ENCODE measurements around the gene LETM1. TPM values are rescaled to one million over a fixed set of nuclear protein-coding genes. Genes with fewer than 3 reads are reported as not detected.

LETM1 gene
- total RNA-seq, 2 donors from 2014 or later = 28.2 to 40.3 TPM

DNA sequence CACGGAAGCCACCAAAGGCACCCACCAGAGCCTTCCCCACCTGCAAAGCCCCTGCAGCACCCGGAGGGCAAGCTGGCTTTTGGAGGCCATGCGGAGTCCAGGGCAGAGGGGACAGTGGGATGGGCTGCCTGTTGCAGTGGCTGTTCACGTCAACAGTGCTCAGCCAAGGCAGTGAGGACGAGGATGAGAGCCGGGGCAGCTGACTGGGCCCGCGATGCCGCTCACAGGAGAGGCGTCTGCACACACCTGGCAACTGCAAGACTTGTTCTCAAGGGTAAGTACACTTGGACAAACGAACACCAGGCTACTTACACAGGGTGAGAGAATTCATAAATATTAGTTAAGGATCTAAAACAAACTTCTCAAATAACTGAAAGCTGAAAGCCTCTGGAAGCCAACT is 43.2 kb downstream of the LETM1 start:
- H3K27me3 Mint-ChIP-seq (ENCODE audit: low read depth) = no peaks in the 10 kb centered on the region
- H3K9me3 Mint-ChIP-seq = no peaks in the 10 kb centered on the region
- H3K36me3 Mint-ChIP-seq (ENCODE audit: insufficient read depth in 2 of 2) = peaks cover 0 to 2% of the 10 kb centered on the region in 2 donors
- no peak overlapping the region for H3K27ac Mint-ChIP-seq
- no peak overlapping the region for H3K4me3 Mint-ChIP-seq
- DNase-seq = no peak
- ATAC-seq (replicated peaks in 1 of 2) = no peak
- H3K4me1 Mint-ChIP-seq (ENCODE audit: low read depth) = no peaks in the 10 kb centered on the region

DNA sequence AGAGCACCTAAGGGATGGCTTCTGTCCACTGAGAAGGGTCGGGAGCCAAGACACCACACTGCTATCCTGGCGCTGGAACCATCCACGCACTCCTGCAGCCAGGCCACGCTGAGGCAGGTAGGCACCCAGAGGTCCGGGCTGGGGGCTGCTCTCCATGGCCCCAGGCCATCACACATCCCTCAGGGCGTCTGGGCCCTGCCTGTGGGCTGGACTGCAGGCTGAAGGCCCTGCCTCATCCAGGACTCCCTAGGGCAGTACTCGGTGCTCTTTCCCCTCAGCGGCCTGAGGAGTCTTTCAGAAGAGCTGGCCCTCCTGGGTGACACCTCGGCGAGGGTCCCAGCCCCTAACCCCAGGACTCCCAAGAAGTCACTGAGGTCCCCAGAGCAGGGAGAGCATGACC is 45.2 kb downstream of the LETM1 start:
- H3K4me3 Mint-ChIP-seq = no peak overlapping the region
- no peaks in the 10 kb centered on the region for H3K4me1 Mint-ChIP-seq (ENCODE audit: low read depth)
- DNase-seq (no peak), ATAC-seq (replicated peaks in 1 of 2) (no peak)
- no peaks in the 10 kb centered on the region for H3K27me3 Mint-ChIP-seq (ENCODE audit: low read depth)
- no peak overlapping the region for H3K27ac Mint-ChIP-seq
- peaks cover 0 to 2% of the 10 kb centered on the region in 2 donors for H3K36me3 Mint-ChIP-seq (ENCODE audit: insufficient read depth in 2 of 2)
- H3K9me3 Mint-ChIP-seq = no peaks in the 10 kb centered on the region

DNA sequence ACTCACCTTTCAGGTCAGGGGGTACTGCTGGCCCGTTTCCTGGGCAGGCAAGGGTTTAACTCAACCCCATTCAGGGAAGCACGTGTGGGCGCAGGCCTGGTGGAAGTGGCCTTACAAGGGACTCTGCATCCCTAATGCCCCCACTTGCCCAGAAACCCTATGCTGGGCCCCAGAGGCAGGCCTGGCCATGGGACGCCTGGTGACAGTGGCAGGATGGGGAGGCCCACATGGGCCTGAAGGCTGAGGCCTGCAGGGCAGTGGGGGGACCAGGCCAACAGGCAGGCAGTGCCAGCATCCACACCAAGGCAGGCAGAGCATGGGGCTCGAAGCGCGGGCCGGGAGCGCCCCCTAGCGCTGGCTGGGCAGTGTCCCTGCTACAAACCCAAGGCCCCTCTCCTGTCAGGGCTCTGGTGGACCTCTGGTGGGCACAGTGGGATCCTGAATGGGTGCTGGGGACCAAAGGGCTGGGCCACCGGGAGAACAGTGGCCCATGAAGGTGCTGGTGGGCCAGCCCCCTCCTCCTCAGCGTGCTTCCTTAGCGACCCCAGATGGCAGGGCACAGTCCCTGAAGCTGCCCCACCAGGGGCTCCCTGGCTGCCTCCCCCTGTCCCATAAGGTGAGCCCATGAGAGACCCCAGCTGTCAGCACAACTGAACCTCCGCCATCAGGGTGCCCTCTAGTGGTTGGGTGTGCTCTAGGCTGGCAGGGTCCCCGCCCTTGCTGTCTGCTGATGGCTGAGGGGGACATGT is 46.0 kb downstream of the LETM1 start:
- Mint-ChIP-seq H3K4me3 (no peak overlapping the region), H3K36me3 (ENCODE audit: insufficient read depth in 2 of 2) (peaks cover 0 to 2% of the 10 kb centered on the region in 2 donors), H3K27me3 (ENCODE audit: low read depth) (no peaks in the 10 kb centered on the region), H3K4me1 (ENCODE audit: low read depth) (no peaks in the 10 kb centered on the region), H3K9me3 (no peaks in the 10 kb centered on the region), H3K27ac (no peak overlapping the region)
- DNase-seq (peak; percentile 74 to 84), ATAC-seq (replicated peaks in 1 of 2) (peak; percentile 87 to 89)

DNA sequence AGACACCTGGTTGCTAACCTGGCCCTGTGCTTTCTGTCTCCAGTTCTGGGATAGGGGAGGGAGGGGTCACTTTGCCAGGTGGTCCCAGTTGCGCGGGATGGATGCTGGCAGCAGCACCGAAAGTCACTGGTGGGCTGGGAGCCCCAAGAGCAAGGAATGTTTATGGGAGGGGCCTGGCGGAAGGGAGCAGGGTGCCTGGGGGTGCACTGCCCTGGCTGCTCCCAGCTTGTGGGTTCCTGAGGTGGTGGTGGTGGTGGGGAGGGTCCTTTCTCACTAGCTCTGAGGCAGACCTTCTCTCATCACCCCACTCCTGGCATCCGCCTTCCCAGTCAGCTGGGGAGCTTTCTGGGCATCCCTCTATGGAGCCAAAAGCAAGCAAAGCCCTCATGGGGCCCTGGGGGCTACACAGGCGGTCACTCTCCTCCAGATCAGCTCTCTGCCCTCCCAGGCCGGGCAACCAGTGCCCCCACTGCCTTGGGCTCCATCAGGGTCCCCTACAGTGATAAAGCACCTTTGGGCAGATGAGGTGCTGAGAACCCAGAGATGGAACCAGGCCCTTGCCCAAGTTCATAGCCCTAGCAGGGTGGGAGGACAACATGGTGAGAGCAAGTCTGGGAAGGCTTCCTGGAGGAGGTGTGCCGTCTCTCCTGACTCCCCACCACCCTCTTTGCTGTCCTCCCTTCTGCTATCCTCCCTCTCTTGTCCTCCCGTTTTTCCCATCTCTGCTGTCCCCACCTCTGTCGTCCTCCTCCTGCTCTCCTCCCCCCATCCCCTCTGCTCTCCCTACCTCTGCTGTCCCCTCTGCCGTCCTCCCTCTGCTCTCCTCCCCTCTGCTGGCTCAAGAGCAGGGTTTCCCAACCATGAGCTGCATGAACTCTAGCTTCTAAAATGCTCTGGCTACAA is 46.9 kb downstream of the LETM1 start:
- ATAC-seq (replicated peaks in 1 of 2) (no peak), DNase-seq (no peak)
- no peaks in the 10 kb centered on the region for H3K9me3 Mint-ChIP-seq
- H3K27ac Mint-ChIP-seq = no peak overlapping the region
- peaks cover 0 to 1% of the 10 kb centered on the region in 2 donors for H3K36me3 Mint-ChIP-seq (ENCODE audit: insufficient read depth in 2 of 2)
- H3K4me3 Mint-ChIP-seq = no peak overlapping the region
- H3K27me3 Mint-ChIP-seq (ENCODE audit: low read depth) = no peaks in the 10 kb centered on the region
- H3K4me1 Mint-ChIP-seq (ENCODE audit: low read depth) = no peaks in the 10 kb centered on the region

DNA sequence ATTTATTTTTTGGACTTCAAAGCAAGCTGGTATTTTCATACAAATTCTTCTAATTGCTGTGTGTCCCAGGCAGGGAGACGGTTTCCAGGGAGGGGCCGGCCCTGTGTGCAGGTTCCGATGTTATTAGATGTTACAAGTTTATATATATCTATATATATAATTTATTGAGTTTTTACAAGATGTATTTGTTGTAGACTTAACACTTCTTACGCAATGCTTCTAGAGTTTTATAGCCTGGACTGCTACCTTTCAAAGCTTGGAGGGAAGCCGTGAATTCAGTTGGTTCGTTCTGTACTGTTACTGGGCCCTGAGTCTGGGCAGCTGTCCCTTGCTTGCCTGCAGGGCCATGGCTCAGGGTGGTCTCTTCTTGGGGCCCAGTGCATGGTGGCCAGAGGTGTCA is 47.6 kb downstream of the LETM1 start:
- H3K4me3 Mint-ChIP-seq = no peak overlapping the region
- DNase-seq = no peak
- H3K9me3 Mint-ChIP-seq = no peaks in the 10 kb centered on the region
- peaks cover 0 to 1% of the 10 kb centered on the region in 2 donors for H3K36me3 Mint-ChIP-seq (ENCODE audit: insufficient read depth in 2 of 2)
- no peak overlapping the region for H3K27ac Mint-ChIP-seq
- H3K27me3 Mint-ChIP-seq (ENCODE audit: low read depth) = no peaks in the 10 kb centered on the region
- H3K4me1 Mint-ChIP-seq (ENCODE audit: low read depth) = no peaks in the 10 kb centered on the region
- no peak for ATAC-seq (replicated peaks in 1 of 2)

DNA sequence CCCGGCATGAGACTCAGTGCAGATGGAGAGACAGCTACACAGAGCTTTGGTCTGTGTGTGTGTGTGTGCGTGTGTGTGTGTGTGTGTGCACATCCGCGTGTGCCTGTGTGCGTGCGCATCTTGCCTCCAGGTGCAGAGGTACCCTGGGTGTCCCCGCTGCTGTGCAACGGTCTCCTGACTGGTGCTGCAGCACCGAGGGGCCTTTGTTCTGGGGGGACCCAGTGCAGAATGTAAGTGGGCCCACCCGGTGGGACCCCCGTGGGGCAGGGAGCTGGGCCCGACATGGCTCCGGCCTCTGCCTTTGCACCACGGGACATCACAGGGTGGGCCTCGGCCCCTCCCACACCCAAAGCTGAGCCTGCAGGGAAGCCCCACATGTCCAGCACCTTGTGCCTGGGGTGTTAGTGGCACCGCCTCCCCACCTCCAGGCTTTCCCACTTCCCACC is 48.6 kb downstream of the LETM1 start:
- peaks cover 0 to 1% of the 10 kb centered on the region in 2 donors for H3K36me3 Mint-ChIP-seq (ENCODE audit: insufficient read depth in 2 of 2)
- H3K9me3 Mint-ChIP-seq = no peaks in the 10 kb centered on the region
- DNase-seq (no peak), ATAC-seq (replicated peaks in 1 of 2) (no peak)
- H3K4me1 Mint-ChIP-seq (ENCODE audit: low read depth) = no peaks in the 10 kb centered on the region
- no peak overlapping the region for H3K4me3 Mint-ChIP-seq
- no peaks in the 10 kb centered on the region for H3K27me3 Mint-ChIP-seq (ENCODE audit: low read depth)
- no peak overlapping the region for H3K27ac Mint-ChIP-seq

DNA sequence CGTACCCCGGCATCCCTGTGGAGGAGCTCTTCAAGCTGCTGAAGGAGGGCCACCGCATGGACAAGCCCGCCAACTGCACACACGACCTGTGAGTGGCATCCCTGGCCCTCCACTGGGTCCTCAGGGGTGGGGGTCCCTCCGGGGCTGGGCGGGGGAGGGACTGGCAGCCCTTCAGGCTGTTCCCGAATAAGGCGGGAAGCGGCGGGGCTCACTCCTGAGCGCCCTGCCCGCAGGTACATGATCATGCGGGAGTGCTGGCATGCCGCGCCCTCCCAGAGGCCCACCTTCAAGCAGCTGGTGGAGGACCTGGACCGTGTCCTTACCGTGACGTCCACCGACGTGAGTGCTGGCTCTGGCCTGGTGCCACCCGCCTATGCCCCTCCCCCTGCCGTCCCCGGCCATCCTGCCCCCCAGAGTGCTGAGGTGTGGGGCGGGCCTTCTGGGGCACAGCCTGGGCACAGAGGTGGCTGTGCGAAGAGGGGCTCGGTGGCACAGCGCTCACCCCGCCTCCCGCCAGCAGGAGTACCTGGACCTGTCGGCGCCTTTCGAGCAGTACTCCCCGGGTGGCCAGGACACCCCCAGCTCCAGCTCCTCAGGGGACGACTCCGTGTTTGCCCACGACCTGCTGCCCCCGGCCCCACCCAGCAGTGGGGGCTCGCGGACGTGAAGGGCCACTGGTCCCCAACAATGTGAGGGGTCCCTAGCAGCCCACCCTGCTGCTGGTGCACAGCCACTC is 49.2 kb downstream of the LETM1 start:
- ATAC-seq (replicated peaks in 1 of 2) (no peak), DNase-seq (no peak)
- Mint-ChIP-seq H3K4me3 (no peak overlapping the region), H3K4me1 (ENCODE audit: low read depth) (no peaks in the 10 kb centered on the region), H3K27ac (no peak overlapping the region), H3K9me3 (no peaks in the 10 kb centered on the region), H3K27me3 (ENCODE audit: low read depth) (no peaks in the 10 kb centered on the region), H3K36me3 (ENCODE audit: insufficient read depth in 2 of 2) (no peaks in the 10 kb centered on the region)

DNA sequence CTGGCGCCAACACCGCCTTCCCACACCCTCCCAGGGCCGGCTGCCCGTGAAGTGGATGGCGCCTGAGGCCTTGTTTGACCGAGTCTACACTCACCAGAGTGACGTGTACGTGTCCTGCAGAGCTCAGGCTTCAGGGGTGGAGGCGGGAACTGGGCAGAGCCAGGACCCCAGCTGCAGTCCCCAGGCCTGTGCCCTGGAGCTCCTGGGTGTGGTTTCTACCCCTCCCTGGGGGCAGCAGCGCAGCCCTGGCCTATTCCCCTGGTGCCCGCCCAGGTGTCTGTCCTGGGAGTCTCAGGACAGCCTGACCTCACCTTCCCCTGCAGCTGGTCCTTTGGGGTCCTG is 49.8 kb downstream of the LETM1 start:
- Mint-ChIP-seq H3K4me3 (no peak overlapping the region), H3K27me3 (ENCODE audit: low read depth) (no peaks in the 10 kb centered on the region)

DNA sequence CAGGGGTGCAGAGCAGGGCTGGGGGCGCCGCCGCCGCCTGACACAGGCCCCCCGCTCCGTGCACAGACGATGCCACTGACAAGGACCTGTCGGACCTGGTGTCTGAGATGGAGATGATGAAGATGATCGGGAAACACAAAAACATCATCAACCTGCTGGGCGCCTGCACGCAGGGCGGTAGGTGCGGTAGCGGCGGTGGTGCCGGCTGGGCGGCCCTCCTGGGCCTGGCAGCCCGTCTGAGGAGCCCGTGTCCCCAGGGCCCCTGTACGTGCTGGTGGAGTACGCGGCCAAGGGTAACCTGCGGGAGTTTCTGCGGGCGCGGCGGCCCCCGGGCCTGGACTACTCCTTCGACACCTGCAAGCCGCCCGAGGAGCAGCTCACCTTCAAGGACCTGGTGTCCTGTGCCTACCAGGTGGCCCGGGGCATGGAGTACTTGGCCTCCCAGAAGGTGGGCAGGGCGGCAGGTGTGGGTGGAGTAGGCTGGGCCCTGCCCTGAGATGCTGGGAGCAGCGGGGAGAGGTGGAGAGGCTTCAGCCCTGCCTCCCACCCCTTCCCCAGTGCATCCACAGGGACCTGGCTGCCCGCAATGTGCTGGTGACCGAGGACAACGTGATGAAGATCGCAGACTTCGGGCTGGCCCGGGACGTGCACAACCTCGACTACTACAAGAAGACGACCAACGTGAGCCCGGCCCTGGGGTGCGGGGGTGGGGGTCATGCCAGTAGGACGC is 50.3 kb downstream of the LETM1 start:
- no peaks in the 10 kb centered on the region for H3K27me3 Mint-ChIP-seq (ENCODE audit: low read depth)
- H3K4me3 Mint-ChIP-seq = no peak overlapping the region
- DNase-seq (no peak), ATAC-seq (replicated peaks in 1 of 2) (no peak)
- H3K4me1 Mint-ChIP-seq (ENCODE audit: low read depth) = no peaks in the 10 kb centered on the region
- H3K9me3 Mint-ChIP-seq = no peaks in the 10 kb centered on the region
- H3K27ac Mint-ChIP-seq = no peak overlapping the region
- H3K36me3 Mint-ChIP-seq (ENCODE audit: insufficient read depth in 2 of 2) = no peaks in the 10 kb centered on the region

More for the DNA sequence above, 49.8 kb downstream of the LETM1 start:
- no peaks in the 10 kb centered on the region for H3K4me1 Mint-ChIP-seq (ENCODE audit: low read depth)
- no peaks in the 10 kb centered on the region for H3K36me3 Mint-ChIP-seq (ENCODE audit: insufficient read depth in 2 of 2)
- ATAC-seq (replicated peaks in 1 of 2) = no peak
- no peak overlapping the region for H3K27ac Mint-ChIP-seq
- no peaks in the 10 kb centered on the region for H3K9me3 Mint-ChIP-seq
- DNase-seq = no peak

DNA sequence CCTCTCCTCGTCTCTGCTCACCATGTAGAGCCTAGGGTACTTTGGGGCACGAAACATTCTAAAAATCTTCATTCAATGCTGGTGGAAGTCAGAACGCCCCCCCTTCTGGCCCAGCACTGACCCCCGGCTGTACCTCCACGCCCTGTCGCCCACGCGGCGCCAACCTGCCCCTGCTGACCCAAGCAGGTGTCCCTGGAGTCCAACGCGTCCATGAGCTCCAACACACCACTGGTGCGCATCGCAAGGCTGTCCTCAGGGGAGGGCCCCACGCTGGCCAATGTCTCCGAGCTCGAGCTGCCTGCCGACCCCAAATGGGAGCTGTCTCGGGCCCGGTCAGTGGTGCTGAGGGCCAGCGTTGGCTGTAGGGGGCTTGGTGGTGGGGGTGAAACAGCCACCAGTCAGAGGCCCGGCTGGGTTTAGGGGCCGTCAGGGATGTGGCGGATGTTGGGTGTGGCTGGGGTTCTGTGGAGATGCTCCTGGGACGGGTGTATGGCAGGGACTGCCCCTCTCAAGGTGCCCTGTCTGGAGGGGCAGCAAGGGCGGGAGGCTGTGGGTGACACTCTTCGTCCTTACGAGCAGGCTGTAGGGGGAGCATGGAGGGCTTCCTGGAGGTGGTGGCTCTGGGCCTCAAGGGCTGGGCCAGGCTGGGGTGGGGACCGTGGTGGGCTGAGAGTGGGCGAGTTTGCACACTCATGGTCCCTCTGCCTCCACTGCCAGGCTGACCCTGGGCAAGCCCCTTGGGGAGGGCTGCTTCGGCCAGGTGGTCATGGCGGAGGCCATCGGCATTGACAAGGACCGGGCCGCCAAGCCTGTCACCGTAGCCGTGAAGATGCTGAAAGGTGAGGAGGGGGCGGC is 51.1 kb downstream of the LETM1 start:
- no peaks in the 10 kb centered on the region for H3K4me1 Mint-ChIP-seq (ENCODE audit: low read depth)
- no peak overlapping the region for H3K27ac Mint-ChIP-seq
- ATAC-seq (replicated peaks in 1 of 2) = no peak
- H3K9me3 Mint-ChIP-seq = no peaks in the 10 kb centered on the region
- H3K36me3 Mint-ChIP-seq (ENCODE audit: insufficient read depth in 2 of 2) = no peaks in the 10 kb centered on the region
- no peaks in the 10 kb centered on the region for H3K27me3 Mint-ChIP-seq (ENCODE audit: low read depth)
- no peak overlapping the region for H3K4me3 Mint-ChIP-seq
- DNase-seq = no peak

DNA sequence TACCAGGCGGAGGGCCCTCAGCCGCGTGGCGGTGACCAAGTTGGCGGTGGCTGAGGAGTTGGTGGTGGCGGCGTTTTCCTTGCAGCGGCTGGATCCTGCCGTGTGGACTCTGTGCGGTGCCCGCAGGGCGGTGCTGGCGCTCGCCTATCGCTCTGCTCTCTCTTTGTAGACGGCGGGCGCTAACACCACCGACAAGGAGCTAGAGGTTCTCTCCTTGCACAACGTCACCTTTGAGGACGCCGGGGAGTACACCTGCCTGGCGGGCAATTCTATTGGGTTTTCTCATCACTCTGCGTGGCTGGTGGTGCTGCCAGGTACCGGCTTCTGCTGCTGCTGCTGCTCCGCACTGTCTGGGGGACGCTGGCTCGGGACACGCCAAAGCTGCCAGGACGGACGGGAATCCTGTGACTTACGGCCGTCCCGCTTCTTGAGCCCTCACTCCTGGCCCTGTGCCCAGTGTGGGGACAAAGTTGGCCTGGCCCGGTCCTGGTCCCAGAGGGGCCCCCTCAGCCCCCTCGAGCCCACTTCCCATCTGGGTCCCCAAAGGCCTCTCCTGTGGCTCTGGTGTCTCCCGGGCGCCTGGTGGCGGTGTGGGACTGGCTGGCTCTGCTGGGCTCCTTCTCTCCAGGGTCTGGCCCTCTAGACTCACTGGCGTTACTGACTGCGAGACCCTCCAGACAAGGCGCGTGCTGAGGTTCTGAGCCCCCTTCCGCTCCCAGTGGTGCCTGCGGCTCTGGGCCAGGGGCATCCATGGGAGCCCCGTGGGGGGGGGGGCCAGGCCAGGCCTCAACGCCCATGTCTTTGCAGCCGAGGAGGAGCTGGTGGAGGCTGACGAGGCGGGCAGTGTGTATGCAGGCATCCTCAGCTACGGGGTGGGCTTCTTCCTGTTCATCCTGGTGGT is 52.2 kb downstream of the LETM1 start:
- ATAC-seq (replicated peaks in 1 of 2) (no peak), DNase-seq (no peak)
- Mint-ChIP-seq H3K27me3 (ENCODE audit: low read depth) (no peaks in the 10 kb centered on the region), H3K36me3 (ENCODE audit: insufficient read depth in 2 of 2) (no peaks in the 10 kb centered on the region), H3K4me3 (no peak overlapping the region), H3K9me3 (no peaks in the 10 kb centered on the region), H3K27ac (no peak overlapping the region), H3K4me1 (ENCODE audit: low read depth) (no peaks in the 10 kb centered on the region)

Measured in activated T-cell treated with anti-CD3 and anti-CD28 coated beads, Interleukin-2, amount 50 U/mL, for 72 hours (primary cell).